Panc1 (cell line): ENCODE data around the gene PRKCQ. TPM values are rescaled to one million over a fixed set of nuclear protein-coding genes. Genes with fewer than 3 reads are reported as not detected.

Source experiments
- ATAC-seq: fragments of 200-7000 bp; cut with Tn5 transposase; 2 replicates; pipeline ENCODE4 v1.9.1; 2020; ENCODE audit warnings: mild to moderate bottlenecking, moderate library complexity
- BruUV-seq: library from RNA; stranded (reverse); fragments of 400-500 nt; replicated peaks from 2 replicates; lab custom pipeline; 2021; lab: Mats Ljungman, UMichigan
- CTCF ChIA-PET: fragments of 300-600 bp; sonication (Branson Sonifier 250); formaldehyde crosslinking; loops from one replicate; lab custom pipeline; 2022; ENCODE audit warnings: antibody characterized with exemption; lab: Charles Lee
- POLR2A ChIA-PET: fragments of 300-600 bp; sonication (Branson Sonifier 250); formaldehyde crosslinking; loops from one replicate; lab custom pipeline; 2022; ENCODE audit warnings: antibody characterized with exemption; lab: Charles Lee
- DNase-seq: peaks from one replicate; pipeline ENCODE4 v3.0.0-alpha.2; 2010; ENCODE audit warnings: low read depth, low spot score
- H3K27ac ChIP-seq: 2 replicates; pipeline ENCODE4 v1.5.1; 2011; ENCODE audit warnings: mild to moderate bottlenecking, low read length, inconsistent platforms
- H3K27me3 ChIP-seq: fragments of 200-500 bp; sonication (Bioruptor generic); 2 replicates; pipeline ENCODE4 v1.6.0; 2014; ENCODE audit warnings: low read length, inconsistent platforms; ENCODE audit not compliant: control insufficient read depth, insufficient read depth
- H3K36me3 ChIP-seq: fragments of 200-500 bp; sonication (Bioruptor generic); 2 replicates; pipeline ENCODE4 v1.5.1; 2014; ENCODE audit warnings: inconsistent platforms, mild to moderate bottlenecking, low read length, moderate library complexity; ENCODE audit not compliant: control insufficient read depth, insufficient read depth
- H3K4me1 ChIP-seq: 2 replicates; pipeline ENCODE4 v1.5.1; 2011; ENCODE audit warnings: inconsistent platforms, mild to moderate bottlenecking, low read length, moderate library complexity; ENCODE audit not compliant: control insufficient read depth, insufficient read depth
- H3K4me3 ChIP-seq, 2 experiments: 2 replicates each; pipeline ENCODE4 v1.5.1; 2011 to 2012; ENCODE audit warnings: low read depth in 2 of 2, low read length in 2 of 2, mild to moderate bottlenecking in 2 of 2, inconsistent platforms in 1 of 2, moderate library complexity in 1 of 2
- H3K9me3 ChIP-seq: fragments of 200-500 bp; sonication (Bioruptor generic); 2 replicates; pipeline ENCODE4 v1.5.1; 2014; ENCODE audit warnings: low read depth, mild to moderate bottlenecking, inconsistent platforms, low read length, moderate library complexity; ENCODE audit not compliant: control insufficient read depth, insufficient read depth
- CTCF ChIP-seq: fragments of 450-650 bp; IDR thresholded peaks from 2 replicates; pipeline ENCODE4 v1.5.1; 2017; ENCODE audit warnings: mild to moderate bottlenecking
- POLR2AphosphoS5 ChIP-seq: IDR thresholded peaks from 2 replicates; pipeline ENCODE4 v1.6.1; 2012; ENCODE audit warnings: mild to moderate bottlenecking, low read depth, low read length, moderate library complexity
- REST ChIP-seq, 2 experiments: IDR thresholded peaks; 2 replicates each; pipeline ENCODE4 v1.6.1; 2011 to 2012; ENCODE audit warnings: low read depth in 2 of 2, control low read depth in 1 of 2, low read length in 1 of 2, mild to moderate bottlenecking in 1 of 2, moderate library complexity in 1 of 2; ENCODE audit not compliant: insufficient read depth in 1 of 2
- SIN3A ChIP-seq: IDR thresholded peaks from 2 replicates; pipeline ENCODE4 v1.6.1; 2012; ENCODE audit warnings: low read depth, mild to moderate bottlenecking, low read length, moderate library complexity, borderline replicate concordance; ENCODE audit not compliant: insufficient read depth
- TCF7L2 ChIP-seq: IDR thresholded peaks from 2 replicates; pipeline ENCODE4 v1.6.1; 2011; ENCODE audit warnings: mild to moderate bottlenecking, low read depth, low read length, inconsistent platforms
- in situ Hi-C: cut with HindIII; loops from 2 replicates; pipeline ENCODE4 v1.10.0; 2016; ENCODE audit warnings: low sequenced_read_pairs, low pct_unique_long_range_greater_than_20kb
- intact Hi-C: fragments of 100-400 bp; cut with micrococcal nuclease; formaldehyde crosslinking; loops from one replicate; pipeline ENCODE4 v1.10.0; 2022; ENCODE audit not compliant: unreplicated experiment
- total RNA-seq: library from RNA; stranded (reverse); gene quantifications from one replicate; pipeline ENCODE4 v1.2.1, GENCODE V29; 2021; ENCODE audit not compliant: unreplicated experiment

Gene PRKCQ
- total RNA-seq, 1 experiment from 2014 or later = 0.23 TPM

- no peak for ATAC-seq
- Histone ChIP-seq H3K27ac (no peak overlapping the region), H3K9me3 (no peaks in the 10 kb centered on the region), H3K4me1 (no peaks in the 10 kb centered on the region), H3K27me3 (peaks cover 3% of the 10 kb centered on the region; the same call in 1 of the 2 replicates), H3K36me3 (no peaks in the 10 kb centered on the region), H3K4me3 (no peak overlapping the region)
- ChIA-PET CTCF (no interaction called here), POLR2A (no interaction called here)
- TF ChIP-seq CTCF (no peak), TCF7L2 (no peak), POLR2AphosphoS5 (no peak)
- in situ Hi-C loops (no loop called here), intact Hi-C loops (no loop called here)
- BruUV-seq = no TSS peak
- DNase-seq = no peak
These were observed 22.6 kb upstream of the PRKCQ start for GRCh38 chr10:6602700-6603084.

- H3K9me3 ChIP-seq = no peaks in the 10 kb centered on the region
- H3K4me3 ChIP-seq = no peak overlapping the region
- H3K27ac ChIP-seq = no peak overlapping the region
- H3K36me3 ChIP-seq = no peaks in the 10 kb centered on the region
- DNase-seq (no peak), ATAC-seq (no peak)
- ChIA-PET POLR2A (no interaction called here), CTCF (no interaction called here)
- no peaks in the 10 kb centered on the region for H3K4me1 ChIP-seq
- in situ Hi-C loops (no loop called here), intact Hi-C loops (no loop called here)
- TF ChIP-seq SIN3A (no peak), TCF7L2 (no peak), POLR2AphosphoS5 (no peak), CTCF (no peak), REST (IDR thresholded peaks at IDR 0.05; ENCODE audit: insufficient read depth in 1 of 2, low read depth in 2 of 2, low read length in 1 of 2) (no peak)
- peaks cover 3% of the 10 kb centered on the region; the same call in 1 of the 2 replicates for H3K27me3 ChIP-seq
- no TSS peak for BruUV-seq
These were observed 22.1 kb upstream of the PRKCQ start for GRCh38 chr10:6602026-6602699.
